ENCODE results near the gene A4GNT.

GRCh38 chr3:138084196-138084595 is 48.0 kb downstream of the A4GNT start:
- TF ChIP-seq CTCF (conservative IDR thresholded peaks at IDR 0.05 in 1 of 2, IDR thresholded peaks at IDR 0.05 in 1 of 2; ENCODE audit: extremely low read depth in 1 of 2, insufficient read depth in 1 of 2, low read depth in 1 of 2, low read length in 2 of 2) (no peak), EZH2 (IDR thresholded peaks at IDR 0.05; ENCODE audit: borderline replicate concordance, low read length) (no peak)
